ENCODE data around the gene NOC4L. TPM values are rescaled to one million over a fixed set of nuclear protein-coding genes. Genes with fewer than 3 reads are reported as not detected.
A peak's percentile ranks its signal among the peaks of the same experiment; 100 is the strongest.

The NOC4L gene
- total RNA-seq, 3 donors from 2014 or later, result 10.1 to 14.3 (median 11.1) TPM

DNA sequence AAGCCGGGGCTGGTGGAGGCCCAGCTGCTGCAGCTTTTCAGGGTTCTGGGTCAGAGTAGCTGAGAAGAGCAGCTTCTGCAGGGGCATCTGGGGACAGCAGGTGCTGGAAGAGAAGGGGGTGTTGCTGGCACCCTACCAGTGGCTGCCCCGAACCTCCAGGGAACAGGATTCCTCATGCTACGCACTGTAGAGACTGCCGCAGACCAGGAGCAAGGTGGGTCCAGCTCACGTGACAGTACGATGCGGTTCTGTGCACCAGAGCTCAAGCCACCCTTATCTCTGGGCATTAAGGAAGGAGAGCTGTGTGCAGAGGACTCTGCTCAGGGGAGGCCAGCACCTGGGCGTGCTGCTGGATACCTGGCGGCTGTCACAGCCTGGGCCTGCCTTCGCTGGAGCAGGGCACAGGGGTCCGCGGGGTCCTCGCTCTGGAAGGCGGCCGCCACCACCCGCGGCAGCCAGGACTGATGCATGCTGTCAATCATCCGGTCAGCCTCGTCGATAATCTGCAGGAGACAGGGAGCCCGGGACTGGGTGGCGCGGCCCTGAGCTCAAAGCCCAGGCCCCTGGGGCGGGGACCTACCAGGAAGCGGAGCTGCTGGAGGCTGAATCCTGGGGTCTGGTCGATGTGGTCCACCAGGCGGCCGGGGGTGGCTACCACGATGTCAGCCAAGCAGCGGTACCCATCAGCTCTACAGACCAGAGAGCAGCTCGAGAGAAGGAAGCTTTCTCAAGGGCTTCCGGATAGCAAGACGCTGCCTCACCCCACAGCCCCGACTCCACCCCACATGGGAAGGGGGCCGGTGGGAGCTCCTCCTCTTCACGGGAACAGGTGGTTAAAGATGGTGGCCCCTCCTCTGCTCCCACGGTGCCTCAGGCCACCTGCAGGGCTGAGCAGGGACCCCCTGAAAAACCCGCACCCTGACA, 3.1 kb upstream of the NOC4L start:
- H3K4me3 ChIP-seq, result no peak overlapping the region
- DNase-seq (ENCODE audit: low spot score in 2 of 2), result no peak
- TF ChIP-seq POLR2A (IDR thresholded peaks at IDR 0.05) (no peak), POLR2AphosphoS5 (IDR thresholded peaks at IDR 0.05) (no peak)
- peaks cover 7% of the 10 kb centered on the region for H3K36me3 ChIP-seq
- H3K27ac ChIP-seq, result no peak overlapping the region
- intact Hi-C loops (cut with DNase I; ENCODE audit: low total_unique reads), result loop anchor here (10.0 kb wide), 1 partner anchor 354 kb away; the partner anchor contains the start of gene FBRSL1
- peaks cover 9 to 18% of the 10 kb centered on the region in 2 donors for H3K4me1 ChIP-seq
- no peaks in the 10 kb centered on the region for H3K9me3 ChIP-seq
- H3K27me3 ChIP-seq, result no peaks in the 10 kb centered on the region

GRCh38 chr12:132141976-132142678, 2.1 kb upstream of the NOC4L start:
- intact Hi-C loops (cut with DNase I; ENCODE audit: low total_unique reads), result loop anchor here (10.0 kb wide), 1 partner anchor 353 kb away; the partner anchor contains the start of gene FBRSL1
- Histone ChIP-seq H3K36me3 (peaks cover 7% of the 10 kb centered on the region), H3K4me1 (peaks cover 9 to 18% of the 10 kb centered on the region in 2 donors), H3K27ac (no peak overlapping the region), H3K4me3 (peak overlapping the region in 1 of 3 donors; percentile 100), H3K27me3 (no peaks in the 10 kb centered on the region), H3K9me3 (no peaks in the 10 kb centered on the region)
- TF ChIP-seq POLR2AphosphoS5 (IDR thresholded peaks at IDR 0.05) (no peak), POLR2A (IDR thresholded peaks at IDR 0.05) (no peak), CTCF (IDR thresholded peaks at IDR 0.05) (no peak)
- DNase-seq (ENCODE audit: low spot score in 2 of 2), result peak in 1 of 2 donors; percentile 48

DNA sequence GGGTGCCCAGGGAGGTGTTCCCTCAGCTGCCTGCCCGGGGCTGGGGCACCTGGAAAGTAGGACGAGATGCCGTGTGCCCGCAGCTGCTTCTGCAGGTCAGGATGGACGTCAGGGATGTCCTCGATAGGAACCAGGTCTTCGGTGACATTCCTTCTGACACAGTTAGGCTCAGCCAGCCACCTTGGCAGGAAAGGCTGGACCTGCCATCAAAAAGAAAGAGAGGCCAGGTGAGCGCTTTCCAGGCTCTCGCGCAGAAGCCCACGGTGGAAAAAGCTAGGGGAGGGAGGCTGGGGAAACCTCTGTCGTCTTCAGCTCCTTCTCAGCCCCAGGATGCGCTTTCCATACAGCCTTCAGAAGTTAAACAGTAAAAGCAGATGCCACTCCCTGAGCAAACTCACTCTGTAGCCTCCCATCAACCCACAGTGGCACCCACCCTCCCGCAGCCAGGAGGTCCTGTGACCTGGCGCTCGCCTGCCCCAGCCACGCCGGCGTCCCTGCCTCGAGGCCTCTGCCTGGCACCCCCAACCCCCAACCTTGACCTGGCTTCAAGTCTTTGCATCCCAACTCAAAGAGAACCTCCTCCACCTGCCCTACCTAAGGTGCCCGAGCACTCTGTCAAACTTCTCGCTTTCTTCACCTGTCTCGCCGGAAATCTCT, 1.4 kb upstream of the NOC4L start:
- no peak overlapping the region for H3K27ac ChIP-seq
- TF ChIP-seq CTCF (IDR thresholded peaks at IDR 0.05), result no peak
- no peak for TF ChIP-seq POLR2AphosphoS5 (IDR thresholded peaks at IDR 0.05)
- no peak for TF ChIP-seq POLR2A (IDR thresholded peaks at IDR 0.05)
- peaks cover 7% of the 10 kb centered on the region for H3K36me3 ChIP-seq
- H3K27me3 ChIP-seq, result no peaks in the 10 kb centered on the region
- peak in 1 of 2 donors; percentile 50 for DNase-seq (ENCODE audit: low spot score in 2 of 2)
- intact Hi-C loops (cut with DNase I; ENCODE audit: low total_unique reads), result loop anchor here (10.0 kb wide), 1 partner anchor 352 kb away; the partner anchor contains the start of gene FBRSL1
- peak overlapping the region; percentile 96 to 100 (median 99) for H3K4me3 ChIP-seq
- H3K9me3 ChIP-seq, result no peaks in the 10 kb centered on the region
- H3K4me1 ChIP-seq, result peaks cover 9 to 18% of the 10 kb centered on the region in 2 donors

- H3K27ac ChIP-seq, result peak overlapping the region; percentile 93 to 95
- intact Hi-C loops (cut with DNase I; ENCODE audit: low total_unique reads), result loop anchor here (10.0 kb wide), 1 partner anchor 351 kb away; the partner anchor contains the start of gene FBRSL1
Measured at GRCh38 chr12:132143336-132144071, 753 bp upstream of the NOC4L start.

GRCh38 chr12:132144810-132145168, 532 bp downstream of the NOC4L start:
- intact Hi-C loops (cut with DNase I; ENCODE audit: low total_unique reads), result loop anchor here (10.0 kb wide), 1 partner anchor 350 kb away; the partner anchor contains the start of gene FBRSL1
- DNase-seq (ENCODE audit: low spot score in 2 of 2), result peak in 1 of 2 donors; percentile 49
- Histone ChIP-seq H3K4me1 (peaks cover 9 to 18% of the 10 kb centered on the region in 2 donors), H3K27me3 (no peaks in the 10 kb centered on the region), H3K9me3 (no peaks in the 10 kb centered on the region), H3K4me3 (peak overlapping the region; percentile 96 to 100 (median 99)), H3K36me3 (no peaks in the 10 kb centered on the region), H3K27ac (peak overlapping the region; percentile 93 to 95)
- TF ChIP-seq POLR2A (IDR thresholded peaks at IDR 0.05) (no peak), POLR2AphosphoS5 (IDR thresholded peaks at IDR 0.05) (no peak), CTCF (IDR thresholded peaks at IDR 0.05) (no peak)

More at GRCh38 chr12:132143336-132144071, 753 bp upstream of the NOC4L start:
- DNase-seq (ENCODE audit: low spot score in 2 of 2), result peak in 1 of 2 donors; percentile 49
- peaks cover 7% of the 10 kb centered on the region for H3K36me3 ChIP-seq
- H3K4me1 ChIP-seq, result peaks cover 9 to 18% of the 10 kb centered on the region in 2 donors
- no peaks in the 10 kb centered on the region for H3K27me3 ChIP-seq
- H3K4me3 ChIP-seq, result peak overlapping the region; percentile 96 to 100 (median 99)
- H3K9me3 ChIP-seq, result no peaks in the 10 kb centered on the region
- no peak for TF ChIP-seq POLR2AphosphoS5 (IDR thresholded peaks at IDR 0.05)
- TF ChIP-seq POLR2A (IDR thresholded peaks at IDR 0.05), result no peak

Data from breast epithelium (tissue), 4 donors.